H1 (cell line): ENCODE results near the gene TIMM22. TPM values are rescaled to one million over a fixed set of nuclear protein-coding genes. Genes with fewer than 3 reads are reported as not detected.

Experiments
- CBX8 ChIP-seq: fragments of 300-800, 300-1000 bp; sonication (generic); IDR thresholded peaks from 2 replicates; pipeline ENCODE4 v1.7.1; 2016; ENCODE audit warnings: low read depth, low read length, borderline replicate concordance
- CHD7 ChIP-seq: fragments of 300-600 bp; sonication (generic); IDR thresholded peaks from 2 replicates; pipeline ENCODE4 v1.7.1; 2012; ENCODE audit warnings: low read length, moderate library complexity, mild to moderate bottlenecking, inconsistent platforms; ENCODE audit not compliant: insufficient replicate concordance
- E2F6 ChIP-seq: IDR thresholded peaks from 2 replicates; pipeline ENCODE4 v1.6.1; 2012; ENCODE audit warnings: inconsistent platforms
- GTF2F1 ChIP-seq: IDR thresholded peaks from 2 replicates; pipeline ENCODE4 v1.6.1; 2012; ENCODE audit warnings: low read depth, low read length, improper control_type of control experiment, borderline replicate concordance
- KDM4A ChIP-seq: IDR thresholded peaks from one replicate; pipeline ENCODE4 v1.7.1; 2012; ENCODE audit warnings: low read depth, mild to moderate bottlenecking, moderate library complexity, low read length, inconsistent platforms; ENCODE audit not compliant: severe bottlenecking
- PHF8 ChIP-seq: fragments of 200-600 bp; sonication (generic); conservative IDR thresholded peaks from 2 replicates; pipeline ENCODE4 v1.7.1; 2012; ENCODE audit warnings: low read depth, mild to moderate bottlenecking, inconsistent platforms, low read length, moderate library complexity
- RFX5 ChIP-seq: IDR thresholded peaks from 2 replicates; pipeline ENCODE4 v1.6.1; 2011; ENCODE audit warnings: low read depth, low read length, improper control_type of control experiment, borderline replicate concordance
- SP4 ChIP-seq: IDR thresholded peaks from 2 replicates; pipeline ENCODE4 v1.6.1; 2012; ENCODE audit warnings: low read length, inconsistent platforms
- TEAD4 ChIP-seq: IDR thresholded peaks from 2 replicates; pipeline ENCODE4 v1.6.1; 2012; ENCODE audit warnings: low read depth, low read length, inconsistent platforms, mixed read lengths
- USF2 ChIP-seq: IDR thresholded peaks from 2 replicates; pipeline ENCODE4 v1.6.1; 2011; ENCODE audit warnings: low read length, improper control_type of control experiment
- polyA plus RNA-seq, 7 experiments: library from polyadenylated mRNA; depleted of rRNA in 3 of 7; stranded (reverse) in 5 of 7; unstranded in 2 of 7; fragments of >200 nt in 5 of 7; fragments of 200-250 nt in 2 of 7; gene quantifications; 1 replicate in 5 of 7; 2 replicates in 1 of 7; 4 replicates in 1 of 7; pipeline versions ENCODE4 v1.2.1 to v1.2.3, GENCODE V29; 2011 to 2013; ENCODE audit warnings: missing spikeins in 2 of 7, mixed read lengths in 2 of 7
- total RNA-seq: library from RNA; stranded (reverse); fragmentation: NEBNext Ultra II Directional; extraction: Animal tissue kit (Norgen Biotek cat#: 25700); gene quantifications from 2 replicates; pipeline ENCODE4 v1.2.1, GENCODE V29; 2021

The TIMM22 gene
- total and polyA plus RNA-seq, 2 of the 8 experiments (the other 6 are each of a cell fraction or from before 2014, with no cell fraction given) = 13.8 to 17.4 TPM

DNA sequence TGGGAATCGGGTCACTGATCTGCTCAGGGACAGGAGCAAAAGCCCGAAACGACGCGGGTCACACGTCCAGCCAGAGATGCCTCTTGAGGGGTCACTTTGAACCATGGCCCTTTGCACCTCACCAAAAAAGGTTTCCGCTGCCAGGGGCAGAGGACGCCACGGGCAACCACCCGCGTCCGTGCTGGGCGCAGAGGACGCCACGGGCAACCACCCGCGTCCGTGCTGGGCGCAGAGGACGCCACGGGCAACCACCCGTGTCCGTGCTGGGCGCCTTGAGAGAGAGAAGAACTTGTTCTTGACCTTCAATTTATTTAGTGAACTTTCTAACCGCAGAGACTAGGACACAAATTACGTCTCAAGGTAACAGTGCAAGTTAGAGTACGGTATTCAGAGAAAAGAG, 35.5 kb downstream of the TIMM22 start (continued):
- TF ChIP-seq CHD7 (no peak), TEAD4 (no peak), SP4 (no peak), KDM4A (no peak), RFX5 (no peak), CBX8 (no peak), E2F6 (no peak), USF2 (no peak), GTF2F1 (no peak), PHF8 (no peak)
